ENCODE data around the gene MEGF6. TPM values are rescaled to one million over a fixed set of nuclear protein-coding genes. Genes with fewer than 3 reads are reported as not detected.

The MEGF6 gene
- total and polyA plus RNA-seq, 4 donors: 53.7 to 332 (median 157) TPM

DNA sequence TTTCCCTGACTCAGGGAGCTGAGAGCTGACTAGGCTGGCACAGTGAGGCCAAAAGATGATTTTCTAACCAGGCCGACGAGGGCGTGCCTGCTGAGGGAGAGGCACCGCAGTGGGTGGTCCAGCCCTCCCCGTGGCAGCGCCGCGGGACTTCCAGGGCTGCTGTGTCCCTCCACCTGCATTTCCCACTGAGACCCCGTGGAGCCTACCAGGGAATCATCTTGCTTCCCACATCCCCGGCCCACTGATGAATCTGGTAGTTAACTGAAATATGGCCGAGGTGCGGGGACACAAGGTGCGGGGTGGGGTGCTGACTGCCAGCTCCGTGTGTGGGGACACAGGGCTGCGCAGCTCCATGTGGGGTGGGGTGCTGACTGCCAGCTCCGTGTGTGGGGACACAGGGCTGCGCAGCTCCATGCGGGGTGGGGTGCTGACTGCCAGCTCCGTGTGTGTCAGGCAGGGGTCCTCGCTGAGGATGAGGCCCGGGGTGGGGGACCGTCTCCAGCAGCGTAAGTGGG, 28.1 kb upstream of the MEGF6 start:
- no peaks in the 10 kb centered on the region for H3K27me3 ChIP-seq (ENCODE audit: control insufficient read depth in 1 of 2, insufficient read depth in 2 of 2, low read length in 1 of 2)
- no peaks in the 10 kb centered on the region for H3K4me1 ChIP-seq (ENCODE audit: control insufficient read depth in 1 of 2, insufficient read depth in 2 of 2, low read length in 2 of 2)
- WGBS, 2 donors: 93 to 94% methylated on average over 23 of the region's 23 CpGs
- no peak overlapping the region for H3K27ac ChIP-seq (ENCODE audit: low read depth in 1 of 2, low read length in 2 of 2)
- intact Hi-C loops (cut with DNase I): no loop called here
- peak; percentile 33 to 60 for DNase-seq
- H3K9me3 ChIP-seq (ENCODE audit: control insufficient read depth, low read length): no peaks in the 10 kb centered on the region
- H3K36me3 ChIP-seq (ENCODE audit: control insufficient read depth in 1 of 2, insufficient read depth in 2 of 2, low read length in 1 of 2): peaks cover 0 to 12% of the 10 kb centered on the region in 2 donors
- ATAC-seq (ENCODE audit: low FRiP score): no peak
- no peak overlapping the region for H3K4me3 ChIP-seq (ENCODE audit: low read length in 2 of 2)

DNA sequence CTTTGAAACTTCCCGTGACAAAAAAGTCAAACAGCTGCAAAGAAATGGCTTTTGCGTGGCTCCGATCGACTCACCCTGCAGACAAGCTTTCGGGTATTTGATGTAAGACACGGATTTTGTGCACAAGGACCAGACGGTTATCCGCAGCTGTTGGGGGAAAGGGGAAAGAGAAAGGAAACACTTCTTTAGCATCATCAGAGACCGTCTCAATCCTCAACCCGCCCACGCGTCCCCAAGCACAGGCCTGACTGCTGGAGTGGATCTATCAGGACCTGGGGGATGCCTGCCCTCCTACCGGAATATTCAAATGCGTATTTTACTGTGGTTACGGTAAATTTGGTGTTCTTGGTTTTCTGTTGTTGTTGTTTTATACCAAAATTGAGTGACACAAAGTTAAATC, 27.4 kb upstream of the MEGF6 start:
- H3K27me3 ChIP-seq (ENCODE audit: control insufficient read depth in 1 of 2, insufficient read depth in 2 of 2, low read length in 1 of 2): no peaks in the 10 kb centered on the region
- ATAC-seq (ENCODE audit: low FRiP score): no peak
- H3K36me3 ChIP-seq (ENCODE audit: control insufficient read depth in 1 of 2, insufficient read depth in 2 of 2, low read length in 1 of 2): peaks cover 0 to 12% of the 10 kb centered on the region in 2 donors
- H3K9me3 ChIP-seq (ENCODE audit: control insufficient read depth, low read length): no peaks in the 10 kb centered on the region
- no peak overlapping the region for H3K27ac ChIP-seq (ENCODE audit: low read depth in 1 of 2, low read length in 2 of 2)
- intact Hi-C loops (cut with DNase I): no loop called here
- peak; percentile 24 to 29 for DNase-seq
- no peaks in the 10 kb centered on the region for H3K4me1 ChIP-seq (ENCODE audit: control insufficient read depth in 1 of 2, insufficient read depth in 2 of 2, low read length in 2 of 2)
- no peak overlapping the region for H3K4me3 ChIP-seq (ENCODE audit: low read length in 2 of 2)
- 92 to 94% methylated on average over 15 of the region's 15 CpGs for WGBS, 2 donors

DNA sequence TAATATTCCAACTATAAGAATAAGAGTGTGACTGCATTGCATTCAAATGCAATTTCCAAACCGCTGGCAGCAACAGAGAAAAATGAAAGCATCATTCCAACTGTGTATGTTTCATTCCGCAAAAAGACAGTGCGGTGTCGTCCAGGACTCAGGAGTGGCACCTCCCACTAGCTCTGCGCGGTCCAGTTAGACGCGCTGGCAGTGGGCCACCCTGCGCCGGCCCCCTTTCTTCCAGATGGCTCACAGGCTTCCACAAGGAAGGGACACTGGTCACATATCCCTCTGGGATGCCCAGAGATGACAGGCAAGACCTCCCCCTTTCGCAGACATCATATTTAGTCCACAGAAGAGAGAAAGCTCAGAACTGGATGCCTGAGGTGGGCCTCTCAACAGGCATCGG, 26.7 kb upstream of the MEGF6 start:
- no peak for ATAC-seq (ENCODE audit: low FRiP score)
- Histone ChIP-seq H3K27me3 (ENCODE audit: control insufficient read depth in 1 of 2, insufficient read depth in 2 of 2, low read length in 1 of 2) (no peaks in the 10 kb centered on the region), H3K36me3 (ENCODE audit: control insufficient read depth in 1 of 2, insufficient read depth in 2 of 2, low read length in 1 of 2) (peaks cover 0 to 10% of the 10 kb centered on the region in 2 donors), H3K27ac (ENCODE audit: low read depth in 1 of 2, low read length in 2 of 2) (no peak overlapping the region), H3K4me3 (ENCODE audit: low read length in 2 of 2) (no peak overlapping the region), H3K4me1 (ENCODE audit: control insufficient read depth in 1 of 2, insufficient read depth in 2 of 2, low read length in 2 of 2) (no peaks in the 10 kb centered on the region), H3K9me3 (ENCODE audit: control insufficient read depth, low read length) (no peaks in the 10 kb centered on the region)
- WGBS, 2 donors: 95 to 96% methylated on average over 12 of the region's 12 CpGs
- peak in 1 of 2 donors; percentile 53 for DNase-seq
- intact Hi-C loops (cut with DNase I): no loop called here

GRCh38 chr1:3636531-3636930, 25.2 kb upstream of the MEGF6 start:
- DNase-seq: peak in 1 of 2 donors; percentile 7
- 92 to 93% methylated on average over 11 of the region's 11 CpGs for WGBS, 2 donors
- H3K4me3 ChIP-seq (ENCODE audit: low read length in 2 of 2): no peak overlapping the region

GRCh38 chr1:3636080-3636479, 24.8 kb upstream of the MEGF6 start:
- no peak for ATAC-seq (ENCODE audit: low FRiP score)
- intact Hi-C loops (cut with DNase I): no loop called here
- peaks cover 0 to 10% of the 10 kb centered on the region in 2 donors for H3K36me3 ChIP-seq (ENCODE audit: control insufficient read depth in 1 of 2, insufficient read depth in 2 of 2, low read length in 1 of 2)

More at GRCh38 chr1:3636531-3636930, 25.2 kb upstream of the MEGF6 start:
- Histone ChIP-seq H3K4me1 (ENCODE audit: control insufficient read depth in 1 of 2, insufficient read depth in 2 of 2, low read length in 2 of 2) (no peaks in the 10 kb centered on the region), H3K36me3 (ENCODE audit: control insufficient read depth in 1 of 2, insufficient read depth in 2 of 2, low read length in 1 of 2) (peaks cover 0 to 10% of the 10 kb centered on the region in 2 donors), H3K27ac (ENCODE audit: low read depth in 1 of 2, low read length in 2 of 2) (no peak overlapping the region), H3K9me3 (ENCODE audit: control insufficient read depth, low read length) (no peaks in the 10 kb centered on the region), H3K27me3 (ENCODE audit: control insufficient read depth in 1 of 2, insufficient read depth in 2 of 2, low read length in 1 of 2) (no peaks in the 10 kb centered on the region)
- intact Hi-C loops (cut with DNase I): no loop called here
- no peak for ATAC-seq (ENCODE audit: low FRiP score)

DNA sequence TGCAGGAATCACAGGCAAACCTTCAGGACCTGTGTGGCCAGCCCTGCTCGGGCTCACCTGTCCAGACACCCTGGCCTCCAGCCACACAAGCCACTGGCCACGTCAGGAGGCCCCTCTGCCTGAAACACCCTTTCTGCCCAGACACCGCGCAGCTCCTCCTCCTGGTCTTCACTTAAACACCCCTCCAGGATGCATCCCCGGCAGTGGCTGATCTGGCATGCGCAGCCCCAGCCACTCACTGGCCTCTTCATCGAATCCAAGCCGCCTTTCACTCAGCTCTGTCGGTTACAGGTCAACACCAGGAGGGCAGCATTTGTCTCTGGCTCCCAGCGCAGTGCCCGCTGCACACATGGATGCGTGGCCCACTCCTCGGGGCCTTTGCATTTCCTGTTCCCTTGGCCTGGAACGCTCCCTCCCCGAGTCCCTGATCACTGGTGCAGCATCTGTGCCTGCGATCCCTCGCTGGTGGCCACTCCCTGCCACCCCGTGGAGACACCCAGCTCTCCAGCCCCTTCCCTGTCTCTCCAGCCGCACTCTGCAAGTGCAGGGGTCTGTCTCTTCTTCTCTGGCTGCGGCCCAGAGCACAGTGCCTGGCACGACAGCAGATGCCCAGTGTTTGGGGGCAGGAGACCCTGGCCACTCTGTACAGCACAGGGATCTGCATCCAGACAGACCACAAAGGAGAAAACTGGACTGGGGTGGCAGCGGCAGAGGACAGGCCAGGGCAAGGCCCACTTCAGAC, 22.9 kb upstream of the MEGF6 start:
- H3K4me1 ChIP-seq (ENCODE audit: control insufficient read depth in 1 of 2, insufficient read depth in 2 of 2, low read length in 2 of 2): no peaks in the 10 kb centered on the region
- WGBS, 2 donors: 93 to 94% methylated on average over 22 of the region's 22 CpGs
- peaks cover 0 to 10% of the 10 kb centered on the region in 2 donors for H3K36me3 ChIP-seq (ENCODE audit: control insufficient read depth in 1 of 2, insufficient read depth in 2 of 2, low read length in 1 of 2)
- H3K27me3 ChIP-seq (ENCODE audit: control insufficient read depth in 1 of 2, insufficient read depth in 2 of 2, low read length in 1 of 2): no peaks in the 10 kb centered on the region
- ATAC-seq (ENCODE audit: low FRiP score) (no peak), DNase-seq (peak; percentile 37 to 70)
- no peaks in the 10 kb centered on the region for H3K9me3 ChIP-seq (ENCODE audit: control insufficient read depth, low read length)
- no peak overlapping the region for H3K4me3 ChIP-seq (ENCODE audit: low read length in 2 of 2)
- no peak overlapping the region for H3K27ac ChIP-seq (ENCODE audit: low read depth in 1 of 2, low read length in 2 of 2)
- intact Hi-C loops (cut with DNase I): no loop called here

More at GRCh38 chr1:3636080-3636479, 24.8 kb upstream of the MEGF6 start:
- H3K9me3 ChIP-seq (ENCODE audit: control insufficient read depth, low read length): no peaks in the 10 kb centered on the region
- no peak overlapping the region for H3K4me3 ChIP-seq (ENCODE audit: low read length in 2 of 2)
- no peak overlapping the region for H3K27ac ChIP-seq (ENCODE audit: low read depth in 1 of 2, low read length in 2 of 2)
- H3K4me1 ChIP-seq (ENCODE audit: control insufficient read depth in 1 of 2, insufficient read depth in 2 of 2, low read length in 2 of 2): no peaks in the 10 kb centered on the region
- DNase-seq: peak; percentile 11 to 25
- no peaks in the 10 kb centered on the region for H3K27me3 ChIP-seq (ENCODE audit: control insufficient read depth in 1 of 2, insufficient read depth in 2 of 2, low read length in 1 of 2)
- 90 to 93% methylated on average over 14 of the region's 14 CpGs for WGBS, 2 donors

- no peaks in the 10 kb centered on the region for H3K27me3 ChIP-seq (ENCODE audit: control insufficient read depth in 1 of 2, insufficient read depth in 2 of 2, low read length in 1 of 2)
- intact Hi-C loops (cut with DNase I): no loop called here
- H3K4me1 ChIP-seq (ENCODE audit: control insufficient read depth in 1 of 2, insufficient read depth in 2 of 2, low read length in 2 of 2): no peaks in the 10 kb centered on the region
- no peak overlapping the region for H3K27ac ChIP-seq (ENCODE audit: low read depth in 1 of 2, low read length in 2 of 2)
- peaks cover 0 to 10% of the 10 kb centered on the region in 2 donors for H3K36me3 ChIP-seq (ENCODE audit: control insufficient read depth in 1 of 2, insufficient read depth in 2 of 2, low read length in 1 of 2)
- peak; percentile 30 for ATAC-seq (ENCODE audit: low FRiP score)
- 91 to 92% methylated on average over 28 of the region's 28 CpGs for WGBS, 2 donors
- H3K4me3 ChIP-seq (ENCODE audit: low read length in 2 of 2): no peak overlapping the region
- no peaks in the 10 kb centered on the region for H3K9me3 ChIP-seq (ENCODE audit: control insufficient read depth, low read length)
- DNase-seq: peak; percentile 38 to 70
These were observed 22.2 kb upstream of the MEGF6 start for GRCh38 chr1:3633344-3634058.

DNA sequence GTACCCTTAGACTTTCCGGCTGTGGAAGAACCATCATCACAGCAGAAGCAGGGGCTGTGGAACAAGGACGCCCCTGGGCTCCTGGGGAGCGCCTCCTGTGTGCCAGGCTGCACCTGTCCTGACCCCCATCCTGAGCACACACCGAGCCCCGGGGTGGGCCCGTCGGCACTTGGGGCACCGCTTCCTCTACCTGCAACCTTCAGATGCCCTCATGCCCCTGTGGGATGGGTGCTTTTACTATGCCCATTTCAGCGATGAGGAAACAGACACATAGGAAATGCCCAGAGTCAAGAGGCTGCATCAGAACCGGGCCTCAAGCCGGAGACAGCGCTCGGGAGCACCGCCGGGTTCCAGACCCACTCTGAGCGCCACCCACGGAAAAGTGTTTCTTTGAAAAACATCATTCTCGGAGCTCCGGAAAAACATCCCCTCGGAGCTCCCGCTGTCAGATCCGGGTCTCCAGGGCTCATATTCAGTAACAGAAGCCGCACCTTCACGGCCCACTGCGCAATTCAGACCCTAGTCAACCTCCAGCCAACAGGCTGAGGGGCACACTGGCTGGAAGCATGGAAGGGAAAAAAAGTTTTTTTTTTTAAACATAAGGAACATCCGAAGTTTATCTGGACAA, 21.5 kb upstream of the MEGF6 start:
- Histone ChIP-seq H3K27ac (ENCODE audit: low read depth in 1 of 2, low read length in 2 of 2) (no peak overlapping the region), H3K9me3 (ENCODE audit: control insufficient read depth, low read length) (no peaks in the 10 kb centered on the region), H3K36me3 (ENCODE audit: control insufficient read depth in 1 of 2, insufficient read depth in 2 of 2, low read length in 1 of 2) (peaks cover 0 to 10% of the 10 kb centered on the region in 2 donors), H3K4me1 (ENCODE audit: control insufficient read depth in 1 of 2, insufficient read depth in 2 of 2, low read length in 2 of 2) (no peaks in the 10 kb centered on the region), H3K4me3 (ENCODE audit: low read length in 2 of 2) (no peak overlapping the region), H3K27me3 (ENCODE audit: control insufficient read depth in 1 of 2, insufficient read depth in 2 of 2, low read length in 1 of 2) (no peaks in the 10 kb centered on the region)
- ATAC-seq (ENCODE audit: low FRiP score) (no peak), DNase-seq (peak in 1 of 2 donors; percentile 25)
- intact Hi-C loops (cut with DNase I): no loop called here
- WGBS, 2 donors: 92 to 94% methylated on average over 25 to 26 of the region's 26 CpGs
